NOMO-1 treated with dmso at 0.1 percent for 144 hours (cell line): ENCODE measurements around the gene ZNF385D.

ENCODE experiments used
- DNase-seq: peaks from one replicate; lab custom pipeline; 2025; ENCODE audit not compliant: unreplicated experiment; lab: John Stamatoyannopoulos, UW

The ZNF385D gene

GRCh38 chr3:21750831-21751391, at the start of gene ZNF385D:
ZNF385D (minus strand) TSS chr3:21751210; CDS start chr3:21750916, 294 bp downstream.
- no peak for DNase-seq

- no peak for DNase-seq
Observed at GRCh38 chr3:21798356-21799088, 47.5 kb upstream of the ZNF385D start.

- DNase-seq, result no peak
Observed at GRCh38 chr3:21795921-21796320, 44.9 kb upstream of the ZNF385D start.

GRCh38 chr3:21795152-21795837, 44.3 kb upstream of the ZNF385D start:
- DNase-seq, result no peak

GRCh38 chr3:21794291-21794690, 43.3 kb upstream of the ZNF385D start:
- no peak for DNase-seq

- DNase-seq, result no peak
Observed at GRCh38 chr3:21792176-21792575, 41.2 kb upstream of the ZNF385D start.

GRCh38 chr3:21791356-21791755, 40.3 kb upstream of the ZNF385D start:
- no peak for DNase-seq

GRCh38 chr3:21790466-21790865, 39.5 kb upstream of the ZNF385D start:
- DNase-seq, result no peak

- no peak for DNase-seq
Observed at GRCh38 chr3:21789730-21790129, 38.7 kb upstream of the ZNF385D start.

- no peak for DNase-seq
Observed at GRCh38 chr3:21786438-21786797, 35.4 kb upstream of the ZNF385D start.

- no peak for DNase-seq
Observed at GRCh38 chr3:21785765-21786437, 34.9 kb upstream of the ZNF385D start.

GRCh38 chr3:21783839-21784238, 32.8 kb upstream of the ZNF385D start:
- no peak for DNase-seq

GRCh38 chr3:21781355-21781754, 30.3 kb upstream of the ZNF385D start:
- DNase-seq, result no peak

- no peak for DNase-seq
Observed at GRCh38 chr3:21779909-21780308, 28.9 kb upstream of the ZNF385D start.

GRCh38 chr3:21778715-21779114, 27.7 kb upstream of the ZNF385D start:
- DNase-seq, result no peak

GRCh38 chr3:21777821-21778220, 26.8 kb upstream of the ZNF385D start:
- DNase-seq, result no peak

GRCh38 chr3:21766002-21766401, 15.0 kb upstream of the ZNF385D start:
- no peak for DNase-seq

GRCh38 chr3:21755896-21756295, 4.9 kb upstream of the ZNF385D start:
- DNase-seq, result no peak

GRCh38 chr3:21754839-21755238, 3.8 kb upstream of the ZNF385D start:
- DNase-seq, result no peak

- DNase-seq, result no peak
Observed at GRCh38 chr3:21752749-21753347, 1.8 kb upstream of the ZNF385D start.

GRCh38 chr3:21751886-21752285, 876 bp upstream of the ZNF385D start:
- no peak for DNase-seq
